ENCODE measurements around the gene GLRA3.
"Not testable (repeated sequence)": the region's sequence is repeated elsewhere in the genome, so short reads cannot be mapped to it uniquely, and the experiment has no call there.

GLRA3 gene

GRCh38 chr4:174808836-174809235 lies 20.2 kb downstream of the GLRA3 start:
- DNase-seq, result no peak

- no peak for DNase-seq
These were observed 20.9 kb downstream of the GLRA3 start for GRCh38 chr4:174808119-174808518.

GRCh38 chr4:174805746-174806145 lies 23.3 kb downstream of the GLRA3 start:
- DNase-seq, result no peak

- no peak for DNase-seq
These were observed 34.4 kb downstream of the GLRA3 start for GRCh38 chr4:174794543-174795094.

GRCh38 chr4:174789657-174790056 lies 39.4 kb downstream of the GLRA3 start:
- no peak for DNase-seq

GRCh38 chr4:174778274-174778986 lies 50.6 kb downstream of the GLRA3 start:
- not testable (repeated sequence) for DNase-seq

GRCh38 chr4:174775366-174775765 lies 53.7 kb downstream of the GLRA3 start:
- DNase-seq, result no peak

GRCh38 chr4:174764105-174764729 lies 64.8 kb downstream of the GLRA3 start:
- no peak for DNase-seq

- DNase-seq, result no peak
These were observed 65.5 kb downstream of the GLRA3 start for GRCh38 chr4:174763454-174764104.

- DNase-seq, result no peak
These were observed 67.6 kb downstream of the GLRA3 start for GRCh38 chr4:174761451-174761850.

- no peak for DNase-seq
These were observed 71.3 kb downstream of the GLRA3 start for GRCh38 chr4:174757736-174758135.

GRCh38 chr4:174753021-174753420 lies 76.0 kb downstream of the GLRA3 start:
- DNase-seq, result no peak

GRCh38 chr4:174752026-174752425 lies 77.0 kb downstream of the GLRA3 start:
- no peak for DNase-seq

- DNase-seq, result no peak
These were observed 80.0 kb downstream of the GLRA3 start for GRCh38 chr4:174749091-174749490.

GRCh38 chr4:174746710-174747109 lies 82.3 kb downstream of the GLRA3 start:
- DNase-seq, result no peak

- DNase-seq, result no peak
These were observed 86.5 kb downstream of the GLRA3 start for GRCh38 chr4:174742561-174742960.

- no peak for DNase-seq
These were observed 89.5 kb downstream of the GLRA3 start for GRCh38 chr4:174739576-174739975.

GRCh38 chr4:174734181-174734580 lies 94.9 kb downstream of the GLRA3 start:
- no peak for DNase-seq

GRCh38 chr4:174717828-174718227 lies 111.2 kb downstream of the GLRA3 start:
- DNase-seq, result no peak

- DNase-seq, result no peak
These were observed 111.9 kb downstream of the GLRA3 start for GRCh38 chr4:174716986-174717770.

- no peak for DNase-seq
These were observed 114.4 kb downstream of the GLRA3 start for GRCh38 chr4:174714393-174715211.

- DNase-seq, result no peak
These were observed 115.2 kb downstream of the GLRA3 start for GRCh38 chr4:174713821-174714220.
